Neuronal stem cell (in vitro differentiated cells): ENCODE measurements around the gene KLHL34.

Experiments used
- DNase-seq: peaks from one replicate; pipeline ENCODE4 v3.0.0-alpha.2; 2013; ENCODE audit warnings: low spot score
- H2AFZ ChIP-seq: one replicate; pipeline ENCODE4 v1.6.1; 2013; ENCODE audit warnings: mild to moderate bottlenecking, low read length, inconsistent platforms
- H2AK5ac ChIP-seq: 2 replicates; pipeline ENCODE4 v1.6.1; 2013; ENCODE audit warnings: low read depth, mild to moderate bottlenecking, inconsistent platforms, low read length, moderate library complexity, mixed read lengths
- H2BK120ac ChIP-seq: 2 replicates; pipeline ENCODE4 v1.6.1; 2013; ENCODE audit warnings: low read depth, mild to moderate bottlenecking, inconsistent platforms, low read length, moderate library complexity, mixed read lengths
- H2BK12ac ChIP-seq: one replicate; pipeline ENCODE4 v1.6.1; 2013; ENCODE audit warnings: low read length, inconsistent platforms
- H2BK15ac ChIP-seq: 2 replicates; pipeline ENCODE4 v1.6.1; 2013; ENCODE audit warnings: mild to moderate bottlenecking, low read length, inconsistent platforms, mixed read lengths
- H2BK5ac ChIP-seq: one replicate; pipeline ENCODE4 v1.6.1; 2013; ENCODE audit warnings: inconsistent platforms, mild to moderate bottlenecking, low read length, moderate library complexity
- H3K14ac ChIP-seq: one replicate; pipeline ENCODE4 v1.6.1; 2013; ENCODE audit warnings: low read length, inconsistent platforms
- H3K18ac ChIP-seq: 2 replicates; pipeline ENCODE4 v1.6.1; 2013; ENCODE audit warnings: low read length, inconsistent platforms
- H3K23ac ChIP-seq: 2 replicates; pipeline ENCODE4 v1.6.1; 2013; ENCODE audit warnings: low read depth, mild to moderate bottlenecking, mixed read lengths, low read length, inconsistent platforms; ENCODE audit not compliant: poor library complexity
- H3K27ac ChIP-seq: replicated peaks from 3 replicates; pipeline ENCODE4 v1.5.1; 2013; ENCODE audit warnings: low read length, inconsistent platforms
- H3K27me3 ChIP-seq, 3 experiments: 2 replicates each; pipeline ENCODE4 v1.6.1; 2013; ENCODE audit warnings: low read length in 3 of 3, mild to moderate bottlenecking in 2 of 3, inconsistent platforms in 1 of 3, low read depth in 1 of 3, mixed read lengths in 1 of 3, moderate library complexity in 1 of 3; ENCODE audit not compliant: control insufficient read depth in 3 of 3, insufficient read depth in 3 of 3
- H3K36me3 ChIP-seq, 2 donors: replicated peaks in 1 of 2; 2 replicates each; pipeline ENCODE4 v1.6.1; 2013; ENCODE audit warnings: low read length in 2 of 2; ENCODE audit not compliant: control insufficient read depth in 2 of 2, insufficient read depth in 2 of 2
- H3K4ac ChIP-seq: 2 replicates; pipeline ENCODE4 v1.6.1; 2013; ENCODE audit warnings: inconsistent platforms, mild to moderate bottlenecking, low read length, moderate library complexity
- H3K4me1 ChIP-seq, 2 donors: 1 replicate in 1 of 2; 2 replicates in 1 of 2; pipeline ENCODE4 v1.6.1; 2013; ENCODE audit warnings: low read length in 2 of 2, low read depth in 1 of 2; ENCODE audit not compliant: control insufficient read depth in 2 of 2, insufficient read depth in 1 of 2
- H3K4me2 ChIP-seq: one replicate; pipeline ENCODE4 v1.6.1; 2013; ENCODE audit warnings: mild to moderate bottlenecking, low read length, inconsistent platforms; ENCODE audit not compliant: insufficient read depth, poor library complexity, severe bottlenecking
- H3K4me3 ChIP-seq, 2 donors: 2 replicates each; pipeline ENCODE4 v1.5.1; 2013; ENCODE audit warnings: low read length in 2 of 2, mild to moderate bottlenecking in 2 of 2, inconsistent platforms in 1 of 2, moderate library complexity in 1 of 2
- H3K79me1 ChIP-seq: one replicate; pipeline ENCODE4 v1.6.1; 2013; ENCODE audit warnings: low read depth, mild to moderate bottlenecking, inconsistent platforms, low read length, moderate library complexity
- H3K9ac ChIP-seq: one replicate; pipeline ENCODE4 v1.6.1; 2013; ENCODE audit warnings: mild to moderate bottlenecking, low read depth, low read length, inconsistent platforms; ENCODE audit not compliant: poor library complexity
- H3K9me3 ChIP-seq, 2 donors: replicated peaks in 1 of 2; 2 replicates each; pipeline versions ENCODE3 to v1.6.1; 2013; ENCODE audit warnings: low read length in 2 of 2, mild to moderate bottlenecking in 2 of 2, inconsistent platforms in 1 of 2, low read depth in 1 of 2, mixed read lengths in 1 of 2, moderate library complexity in 1 of 2; ENCODE audit not compliant: control insufficient read depth in 2 of 2, insufficient read depth in 1 of 2
- H4K8ac ChIP-seq: one replicate; pipeline ENCODE4 v1.6.1; 2013; ENCODE audit warnings: low read depth, mild to moderate bottlenecking, inconsistent platforms, low read length, moderate library complexity
- H4K91ac ChIP-seq: one replicate; pipeline ENCODE4 v1.6.1; 2013; ENCODE audit warnings: low read length, low read depth, mild to moderate bottlenecking, inconsistent platforms; ENCODE audit not compliant: poor library complexity
- WGBS, 2 donors: extraction: QIAGEN DNeasy Blood & Tissue Kit; methylation state at CpG; one replicate each; pipeline ENCODE4 v1.1.7; 2013; ENCODE audit warnings: missing lambda C conversion rate in 2 of 2, mixed read lengths in 1 of 2; ENCODE audit not compliant: insufficient read length in 2 of 2, insufficient replicate concordance in 1 of 2; ENCODE audit errors: extremely low coverage in 2 of 2; 5-methylcytosine and 5-hydroxymethylcytosine counted together

KLHL34 gene

DNA sequence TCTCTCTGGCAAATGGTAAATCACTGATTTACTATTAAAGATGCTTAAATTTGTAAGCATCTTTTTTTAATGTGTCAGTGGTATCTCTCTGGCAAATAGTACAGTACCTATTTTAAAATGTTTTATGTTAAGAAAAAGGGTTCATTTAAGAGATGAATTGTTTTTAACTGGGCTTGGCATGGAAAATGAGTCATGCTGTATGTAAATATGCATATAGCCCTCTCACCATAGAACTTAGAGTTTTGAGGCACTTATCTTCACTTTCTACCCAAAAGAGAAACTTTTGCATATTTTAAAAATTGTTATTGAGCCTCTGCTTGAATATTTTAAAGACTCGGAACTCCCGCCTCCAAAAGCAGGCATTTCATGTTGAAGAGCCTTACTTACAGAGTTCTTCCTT, 37.9 kb downstream of the KLHL34 start:
- no CpG with 5 or more reads among the region's 2 CpGs for WGBS, 2 donors
- H2AFZ ChIP-seq: no peak overlapping the region

DNA sequence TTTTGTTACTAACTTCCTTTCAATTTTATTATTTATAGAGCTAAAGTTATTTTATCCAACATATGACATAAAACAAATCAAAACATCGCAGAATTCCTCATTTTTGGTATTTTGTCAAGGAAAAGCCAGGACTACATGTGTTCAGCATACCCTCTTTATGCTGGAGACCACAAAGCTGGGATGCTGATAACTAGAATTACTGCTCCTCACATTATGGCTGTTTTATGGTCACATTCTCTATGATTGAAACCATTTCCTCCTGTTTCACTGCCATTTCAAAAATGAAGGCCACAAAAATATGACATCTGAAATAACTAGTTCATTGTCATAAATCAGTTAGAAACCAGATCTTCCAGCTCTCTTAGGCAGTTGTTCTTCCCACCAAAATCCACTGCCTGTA, 41.7 kb downstream of the KLHL34 start:
- DNase-seq: no peak
- H3K4ac ChIP-seq: no peak overlapping the region
- no peak overlapping the region for H2BK15ac ChIP-seq
- H3K14ac ChIP-seq: no peak overlapping the region
- no CpG with 5 or more reads among the region's 1 CpG for WGBS, 2 donors
- H2AK5ac ChIP-seq: no peak overlapping the region
- H3K79me1 ChIP-seq: no peaks in the 10 kb centered on the region
- no peak overlapping the region for H3K23ac ChIP-seq
- no peak overlapping the region for H4K91ac ChIP-seq
- no peaks in the 10 kb centered on the region for H3K9me3 ChIP-seq
- H3K36me3 ChIP-seq: no peaks in the 10 kb centered on the region
- no peak overlapping the region for H3K18ac ChIP-seq
- H3K9ac ChIP-seq: no peak overlapping the region
- no peak overlapping the region for H2AFZ ChIP-seq
- H2BK12ac ChIP-seq: no peak overlapping the region
- no peaks in the 10 kb centered on the region for H3K27me3 ChIP-seq
- no peak overlapping the region for H3K27ac ChIP-seq
- no peak overlapping the region for H2BK5ac ChIP-seq
- H2BK120ac ChIP-seq: no peak overlapping the region
- no peaks in the 10 kb centered on the region for H3K4me1 ChIP-seq
- H4K8ac ChIP-seq: no peak overlapping the region
- H3K4me2 ChIP-seq: no peak overlapping the region
- H3K4me3 ChIP-seq: no peak overlapping the region

More for the DNA sequence above, 37.9 kb downstream of the KLHL34 start:
- Histone ChIP-seq H3K4ac (no peak overlapping the region), H3K18ac (no peak overlapping the region), H3K27me3 (no peaks in the 10 kb centered on the region), H4K91ac (no peak overlapping the region), H3K4me3 (no peak overlapping the region), H2BK15ac (no peak overlapping the region), H3K27ac (no peak overlapping the region), H2AK5ac (no peak overlapping the region), H2BK5ac (no peak overlapping the region), H3K9ac (no peak overlapping the region), H3K79me1 (no peaks in the 10 kb centered on the region), H3K4me1 (no peaks in the 10 kb centered on the region), H2BK12ac (no peak overlapping the region), H3K23ac (no peak overlapping the region), H3K36me3 (no peaks in the 10 kb centered on the region), H3K14ac (no peak overlapping the region), H4K8ac (no peak overlapping the region), H3K4me2 (no peak overlapping the region), H2BK120ac (no peak overlapping the region), H3K9me3 (no peaks in the 10 kb centered on the region)
- no peak for DNase-seq

DNA sequence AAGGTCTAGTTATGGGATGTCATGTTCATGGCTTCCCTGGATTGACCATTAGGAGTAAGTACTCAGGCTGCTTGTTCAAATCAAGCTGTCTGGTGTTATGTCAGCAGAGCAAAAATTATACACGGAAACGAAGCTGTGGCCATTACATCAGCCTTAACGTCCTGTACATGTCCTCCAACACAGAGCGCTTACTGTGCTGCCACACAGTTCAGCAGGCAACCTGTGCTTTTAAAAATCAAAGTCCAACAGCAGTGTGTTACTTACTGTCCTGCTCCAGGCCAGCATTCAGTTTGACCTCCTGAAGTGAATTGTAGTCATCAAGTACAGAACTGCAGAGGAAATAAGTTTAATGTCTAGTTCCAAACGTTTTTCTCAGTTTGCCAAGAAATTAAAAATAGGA, 46.0 kb downstream of the KLHL34 start:
- no peak overlapping the region for H3K18ac ChIP-seq
- no peak overlapping the region for H4K8ac ChIP-seq
- no peak overlapping the region for H3K14ac ChIP-seq
- no peaks in the 10 kb centered on the region for H3K4me1 ChIP-seq
- no peaks in the 10 kb centered on the region for H3K27me3 ChIP-seq
- no peaks in the 10 kb centered on the region for H3K9me3 ChIP-seq
- no peak overlapping the region for H2BK12ac ChIP-seq
- no peak overlapping the region for H3K4me2 ChIP-seq
- no peak overlapping the region for H2BK5ac ChIP-seq
- H2BK15ac ChIP-seq: no peak overlapping the region
- H2AK5ac ChIP-seq: no peak overlapping the region
- no peak overlapping the region for H3K4me3 ChIP-seq
- H2AFZ ChIP-seq: no peak overlapping the region
- peaks cover 3 to 18% of the 10 kb centered on the region in 2 donors for H3K36me3 ChIP-seq
- no peak overlapping the region for H3K27ac ChIP-seq
- no peak overlapping the region for H3K9ac ChIP-seq
- H3K4ac ChIP-seq: no peak overlapping the region
- no CpG with 5 or more reads among the region's 5 CpGs for WGBS, 2 donors
- H3K79me1 ChIP-seq: no peaks in the 10 kb centered on the region
- H2BK120ac ChIP-seq: no peak overlapping the region
- H4K91ac ChIP-seq: no peak overlapping the region
- H3K23ac ChIP-seq: no peak overlapping the region
- DNase-seq: no peak

DNA sequence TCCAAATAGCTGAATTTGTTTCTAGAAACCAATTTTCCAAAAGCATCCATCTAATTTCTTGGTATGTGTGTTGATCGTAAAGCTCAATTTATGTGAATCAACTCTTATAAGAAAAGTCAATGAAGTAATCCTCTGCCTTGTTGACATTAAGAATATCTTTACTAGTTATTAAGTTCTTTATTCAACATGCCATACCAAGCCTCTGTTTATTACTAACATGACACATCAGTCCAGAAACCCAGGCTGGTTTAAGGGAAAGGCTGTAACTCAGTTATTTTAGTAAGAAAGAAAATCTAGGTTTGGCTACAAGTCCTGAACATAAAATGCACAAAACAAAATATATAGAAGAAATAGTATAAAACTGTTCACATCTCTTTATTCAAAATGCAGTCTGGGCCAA, 48.0 kb downstream of the KLHL34 start:
- Histone ChIP-seq H3K4me1 (no peaks in the 10 kb centered on the region), H3K18ac (no peak overlapping the region), H3K4me2 (no peak overlapping the region), H2BK5ac (no peak overlapping the region), H2BK12ac (no peak overlapping the region), H3K27me3 (no peaks in the 10 kb centered on the region), H2BK120ac (no peak overlapping the region), H3K14ac (no peak overlapping the region), H4K91ac (no peak overlapping the region), H2AK5ac (no peak overlapping the region), H3K23ac (no peak overlapping the region), H3K4me3 (no peak overlapping the region), H4K8ac (no peak overlapping the region), H3K79me1 (no peaks in the 10 kb centered on the region), H3K4ac (no peak overlapping the region), H2AFZ (no peak overlapping the region), H3K9me3 (no peaks in the 10 kb centered on the region), H3K36me3 (peaks cover 3 to 25% of the 10 kb centered on the region in 2 donors), H3K27ac (no peak overlapping the region), H3K9ac (no peak overlapping the region), H2BK15ac (no peak overlapping the region)
- WGBS, 2 donors: no CpG with 5 or more reads among the region's 1 CpG
- no peak for DNase-seq
